ES-I3 (cell line): ENCODE measurements around the gene GABBR2.

Experiments
- H3K36me3 ChIP-seq: 2 replicates; pipeline ENCODE4 v1.6.1; 2013; ENCODE audit warnings: mild to moderate bottlenecking, low read length, control low read depth, moderate library complexity; ENCODE audit not compliant: insufficient read depth
- H3K4me1 ChIP-seq: 2 replicates; pipeline ENCODE4 v1.6.1; 2013; ENCODE audit warnings: mild to moderate bottlenecking, control low read depth, low read length; ENCODE audit not compliant: insufficient read depth
- H3K9ac ChIP-seq: 2 replicates; pipeline ENCODE4 v1.6.1; 2013; ENCODE audit warnings: low read depth, mild to moderate bottlenecking, low read length, moderate library complexity
- H3K9me3 ChIP-seq: 2 replicates; pipeline ENCODE4 v1.6.1; 2013; ENCODE audit warnings: mild to moderate bottlenecking, low read length, moderate library complexity; ENCODE audit not compliant: control insufficient read depth, insufficient read depth

Gene GABBR2

GRCh38 chr9:98345011-98345410 is 363.7 kb downstream of the GABBR2 start:
- no peak overlapping the region for H3K9ac ChIP-seq
- H3K4me1 ChIP-seq, result no peaks in the 10 kb centered on the region
- no peaks in the 10 kb centered on the region for H3K36me3 ChIP-seq
- H3K9me3 ChIP-seq, result peaks cover 2% of the 10 kb centered on the region; the same call in 1 of the 2 replicates

GRCh38 chr9:98344581-98344980 is 364.2 kb downstream of the GABBR2 start:
- Histone ChIP-seq H3K36me3 (no peaks in the 10 kb centered on the region), H3K9ac (no peak overlapping the region), H3K4me1 (no peaks in the 10 kb centered on the region), H3K9me3 (peaks cover 5% of the 10 kb centered on the region; the same call in 1 of the 2 replicates)

- Histone ChIP-seq H3K36me3 (no peaks in the 10 kb centered on the region), H3K9me3 (peaks cover 9% of the 10 kb centered on the region; the same call in 1 of the 2 replicates), H3K4me1 (no peaks in the 10 kb centered on the region), H3K9ac (no peak overlapping the region)
These were observed 365.9 kb downstream of the GABBR2 start for GRCh38 chr9:98342820-98343210.

GRCh38 chr9:98342098-98342819 is 366.5 kb downstream of the GABBR2 start:
- H3K36me3 ChIP-seq, result no peaks in the 10 kb centered on the region
- H3K9ac ChIP-seq, result no peak overlapping the region
- no peaks in the 10 kb centered on the region for H3K4me1 ChIP-seq
- H3K9me3 ChIP-seq, result peaks cover 9% of the 10 kb centered on the region; the same call in 1 of the 2 replicates

- Histone ChIP-seq H3K9ac (no peak overlapping the region), H3K36me3 (no peaks in the 10 kb centered on the region), H3K4me1 (no peaks in the 10 kb centered on the region), H3K9me3 (peaks cover 9% of the 10 kb centered on the region; the same call in 1 of the 2 replicates)
These were observed 367.3 kb downstream of the GABBR2 start for GRCh38 chr9:98341157-98342097.

GRCh38 chr9:98339987-98340800 is 368.5 kb downstream of the GABBR2 start:
- no peak overlapping the region for H3K9ac ChIP-seq
- H3K36me3 ChIP-seq, result no peaks in the 10 kb centered on the region
- peaks cover 9% of the 10 kb centered on the region; the same call in 1 of the 2 replicates for H3K9me3 ChIP-seq
- H3K4me1 ChIP-seq, result no peaks in the 10 kb centered on the region

GRCh38 chr9:98335661-98336060 is 373.1 kb downstream of the GABBR2 start:
- Histone ChIP-seq H3K9me3 (peaks cover 9% of the 10 kb centered on the region; the same call in 1 of the 2 replicates), H3K4me1 (no peaks in the 10 kb centered on the region), H3K36me3 (no peaks in the 10 kb centered on the region), H3K9ac (no peak overlapping the region)

GRCh38 chr9:98334796-98335195 is 373.9 kb downstream of the GABBR2 start:
- no peaks in the 10 kb centered on the region for H3K36me3 ChIP-seq
- H3K9ac ChIP-seq, result no peak overlapping the region
- no peaks in the 10 kb centered on the region for H3K4me1 ChIP-seq
- H3K9me3 ChIP-seq, result peaks cover 4% of the 10 kb centered on the region

GRCh38 chr9:98333703-98334582 is 374.8 kb downstream of the GABBR2 start:
- Histone ChIP-seq H3K36me3 (no peaks in the 10 kb centered on the region), H3K9me3 (no peaks in the 10 kb centered on the region; the same call in 1 of the 2 replicates), H3K9ac (no peak overlapping the region), H3K4me1 (no peaks in the 10 kb centered on the region)

- no peaks in the 10 kb centered on the region for H3K4me1 ChIP-seq
- H3K36me3 ChIP-seq, result no peaks in the 10 kb centered on the region
- no peaks in the 10 kb centered on the region; the same call in 1 of the 2 replicates for H3K9me3 ChIP-seq
- no peak overlapping the region for H3K9ac ChIP-seq
These were observed 376.3 kb downstream of the GABBR2 start for GRCh38 chr9:98332405-98332831.

- H3K4me1 ChIP-seq, result no peaks in the 10 kb centered on the region
- no peaks in the 10 kb centered on the region for H3K36me3 ChIP-seq
- no peak overlapping the region for H3K9ac ChIP-seq
- no peaks in the 10 kb centered on the region; the same call in 1 of the 2 replicates for H3K9me3 ChIP-seq
These were observed 377.0 kb downstream of the GABBR2 start for GRCh38 chr9:98331536-98332259.

- Histone ChIP-seq H3K36me3 (no peaks in the 10 kb centered on the region), H3K9ac (no peak overlapping the region), H3K9me3 (no peaks in the 10 kb centered on the region; the same call in 1 of the 2 replicates), H3K4me1 (no peaks in the 10 kb centered on the region)
These were observed 377.9 kb downstream of the GABBR2 start for GRCh38 chr9:98330831-98331230.

- Histone ChIP-seq H3K9ac (no peak overlapping the region), H3K36me3 (no peaks in the 10 kb centered on the region), H3K9me3 (no peaks in the 10 kb centered on the region; the same call in 1 of the 2 replicates), H3K4me1 (no peaks in the 10 kb centered on the region)
These were observed 378.8 kb downstream of the GABBR2 start for GRCh38 chr9:98329904-98330303.
